ENCODE measurements around the gene PRH1. TPM values are rescaled to one million over a fixed set of nuclear protein-coding genes. Genes with fewer than 3 reads are reported as not detected.

The PRH1 gene
- 27.2 and 29.7 TPM in 2 replicates for total RNA-seq

DNA sequence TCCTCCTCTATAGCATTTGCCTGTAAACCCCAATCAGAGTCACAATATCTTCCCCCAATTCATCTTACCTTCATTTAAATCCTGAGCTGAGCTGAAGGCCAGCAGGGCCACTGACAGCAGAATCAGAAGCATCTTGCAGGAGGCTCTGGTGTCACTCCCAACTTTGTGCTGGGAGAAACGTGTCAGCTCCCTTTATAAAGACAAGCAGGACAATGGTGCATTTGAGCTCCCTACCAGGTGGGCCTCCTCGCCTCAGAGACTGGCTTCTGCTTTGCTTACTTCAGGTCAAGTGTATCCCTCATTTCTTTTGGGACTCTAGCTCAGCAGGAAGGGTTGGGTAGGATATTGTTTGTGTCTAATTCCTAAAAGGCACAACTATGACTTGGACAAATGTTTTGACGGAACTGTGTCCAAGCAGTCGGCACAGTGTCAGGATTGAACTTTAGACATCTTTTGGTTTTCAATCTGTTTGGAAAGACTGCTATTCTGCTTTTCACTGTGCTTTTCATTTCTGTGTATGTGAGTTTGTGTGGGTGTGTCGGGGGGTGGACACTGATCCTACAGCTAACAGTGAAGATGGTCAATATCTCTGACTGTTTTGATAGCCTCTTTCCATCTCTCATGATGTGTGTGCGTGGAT lies at the start of gene PRH1:
TSS of gene PRH1 (minus strand) at position 170 of the 640 bp plus-strand sequence. CDS start at position 132, 38 bp downstream.

DNA sequence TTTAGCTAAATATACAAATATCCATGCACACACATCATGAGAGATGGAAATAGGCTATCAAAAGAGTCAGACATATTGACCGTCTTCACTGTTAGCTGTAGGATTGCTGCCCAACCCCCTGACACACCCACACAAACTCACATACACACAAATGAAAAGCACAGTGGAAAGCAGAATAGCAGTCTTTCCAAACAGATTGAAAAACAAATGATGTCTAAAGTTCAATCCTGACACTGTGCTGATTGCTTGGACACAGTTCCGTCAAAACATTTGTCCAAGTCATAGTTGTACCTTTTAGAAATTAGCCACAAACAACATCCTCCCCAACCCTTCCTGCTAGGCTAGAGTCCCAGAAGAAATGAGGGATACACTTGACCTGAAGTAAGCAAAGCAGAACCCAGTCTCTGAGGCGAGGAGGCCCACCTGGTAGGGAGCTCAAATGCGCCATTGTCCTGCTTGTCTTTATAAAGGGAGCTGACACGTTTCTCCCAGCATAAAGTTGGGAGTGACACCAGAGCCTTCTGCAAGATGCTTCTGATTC lies 44.8 kb upstream of the PRH1 start, which contains the start of gene PRH2:
TSS of gene PRH2 (plus strand) at position 491 of the 541 bp plus-strand sequence. CDS start at position 529, 38 bp downstream.

DNA sequence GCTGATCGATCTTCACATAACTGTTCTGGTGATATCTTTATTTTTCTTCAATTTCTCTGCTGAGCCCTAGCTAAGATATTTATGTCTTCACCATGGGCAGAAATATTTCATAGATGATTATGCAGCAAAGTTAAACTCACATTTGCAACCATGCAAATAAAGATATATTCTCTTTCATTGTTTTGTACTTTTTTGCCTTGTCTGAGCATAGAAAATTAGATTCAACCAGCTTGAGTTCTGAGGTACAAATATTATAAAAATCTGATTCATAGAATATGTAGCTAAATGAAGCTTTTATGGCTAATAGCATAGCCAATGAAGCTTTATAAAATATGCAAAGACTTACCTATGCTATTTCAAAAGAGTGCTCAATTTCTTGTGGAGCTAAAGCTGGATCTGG lies 25.4 kb upstream of the PRH1 start, which contains the start of gene TAS2R13:
TSS of gene TAS2R13 (minus strand) at position 101 of the 400 bp plus-strand sequence. CDS start 264 bp downstream, outside the sequence.

DNA sequence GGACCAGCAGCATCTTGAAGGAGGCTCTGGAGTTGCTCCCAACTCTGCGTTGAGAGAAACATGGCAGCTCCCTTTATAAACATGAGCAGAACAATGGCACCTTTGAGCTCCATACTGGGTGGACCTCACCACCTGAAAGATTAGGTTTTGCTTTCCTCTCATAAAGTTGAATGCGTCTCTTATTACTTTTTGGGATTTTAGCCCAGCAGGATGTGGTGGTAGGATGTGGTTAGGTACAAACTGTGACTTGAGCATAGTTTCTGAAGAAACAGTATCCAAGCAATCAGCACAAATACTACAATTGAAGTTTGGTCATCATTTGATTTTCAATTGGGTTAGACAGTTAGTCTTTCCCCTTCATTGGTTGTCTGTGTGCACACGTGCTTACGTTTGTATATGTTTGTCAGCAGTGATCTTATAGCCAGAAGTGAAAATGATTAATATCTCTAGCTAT lies 34.6 kb downstream of the PRH1 start, which contains the start of gene PRR4:
TSS of gene PRR4 (minus strand) at position 51 of the 454 bp plus-strand sequence. CDS start at position 13, 38 bp downstream.

Small RNA genes within 50 kb of the gene (small RNA-seq; reads per million reads assigned to genes)
- not detected for gene PRR4

Other genes starting within 250 kb of the PRH1 start
- 0.11 and 0.13 TPM in 2 replicates for gene STYK1, start 210.2 kb downstream of the PRH1 start, total RNA-seq
- gene YBX3, start 160.9 kb downstream of the PRH1 start, total RNA-seq = 168 and 195 TPM in 2 replicates
- gene TAS2R7, start 81.6 kb downstream of the PRH1 start, total RNA-seq = 0.22 TPM in 1 of 2 replicates, not detected in the other
- 0.22 and 0.26 TPM in 2 replicates for gene TAS2R8, start 77.0 kb downstream of the PRH1 start, total RNA-seq
- 0.32 and 0.52 TPM in 2 replicates for gene TAS2R9, start 74.1 kb downstream of the PRH1 start, total RNA-seq
- gene TAS2R10, start 57.9 kb downstream of the PRH1 start, total RNA-seq = 1.9 and 2.9 TPM in 2 replicates
- gene PRR4, start 34.8 kb downstream of the PRH1 start, total RNA-seq = 3.4 and 4.2 TPM in 2 replicates
- gene TAS2R13, start 25.3 kb upstream of the PRH1 start, total RNA-seq = 4.5 and 4.6 TPM in 2 replicates
- 0.54 TPM in 1 of 2 replicates, not detected in the other for gene PRH2, start 45.0 kb upstream of the PRH1 start, total RNA-seq
- 8.0 and 9.1 TPM in 2 replicates for gene TAS2R14, start 55.0 kb upstream of the PRH1 start, total RNA-seq
- 5.7 and 7.8 TPM in 2 replicates for gene TAS2R50, start 102.7 kb upstream of the PRH1 start, total RNA-seq
- gene TAS2R20, start 114.0 kb upstream of the PRH1 start, total RNA-seq = 6.7 and 7.2 TPM in 2 replicates
- 10.5 and 11.1 TPM in 2 replicates for gene TAS2R19, start 138.4 kb upstream of the PRH1 start, total RNA-seq
- 11.8 and 12.4 TPM in 2 replicates for gene TAS2R31, start 147.2 kb upstream of the PRH1 start, total RNA-seq
- 6.0 and 7.1 TPM in 2 replicates for gene TAS2R46, start 178.0 kb upstream of the PRH1 start, total RNA-seq
- gene TAS2R43, start 208.1 kb upstream of the PRH1 start, total RNA-seq = 1.8 TPM in 1 of 2 replicates, not detected in the other